HepG2 (cell line): ENCODE data around the gene VGF. TPM values are rescaled to one million over a fixed set of nuclear protein-coding genes. Genes with fewer than 3 reads are reported as not detected.

Experiments
- BRD4 ChIP-seq: sonication (generic); formaldehyde crosslinking; IDR thresholded peaks from 2 replicates; pipeline ENCODE4 v1.4.0; 2020; ENCODE audit warnings: missing genetic modification reagents
- CAMTA2 ChIP-seq: sonication (generic); formaldehyde crosslinking; IDR thresholded peaks from 2 replicates; pipeline ENCODE4 v1.4.0; 2020; ENCODE audit warnings: mild to moderate bottlenecking, missing genetic modification reagents, borderline replicate concordance
- HMG20B ChIP-seq: conservative IDR thresholded peaks from 2 replicates; pipeline ENCODE4 v1.6.1; 2016; ENCODE audit warnings: missing genetic modification reagents, missing compliant biosample characterization
- KAT2B ChIP-seq: fragments of 150-350 bp; IDR thresholded peaks from 2 replicates; pipeline ENCODE4 v1.6.1; 2014; ENCODE audit warnings: low read depth, low read length, borderline replicate concordance
- KDM4B ChIP-seq: sonication (generic); formaldehyde crosslinking; IDR thresholded peaks from 2 replicates; pipeline ENCODE4 v1.4.0; 2020; ENCODE audit warnings: missing genetic modification reagents
- KLF11 ChIP-seq: IDR thresholded peaks from 2 replicates; pipeline ENCODE4 v1.6.1; 2016; ENCODE audit warnings: missing compliant biosample characterization
- KLF13 ChIP-seq: sonication (generic); formaldehyde crosslinking; IDR thresholded peaks from 2 replicates; pipeline ENCODE4 v1.4.0; 2020; ENCODE audit warnings: mild to moderate bottlenecking, missing genetic modification reagents
- MEIS1 ChIP-seq: sonication (generic); formaldehyde crosslinking; IDR thresholded peaks from 2 replicates; pipeline ENCODE4 v1.9.0; 2021; ENCODE audit warnings: mild to moderate bottlenecking, missing genetic modification reagents, moderate library complexity, borderline replicate concordance
- MIER3 ChIP-seq: IDR thresholded peaks from 2 replicates; pipeline ENCODE4 v1.6.1; 2016; ENCODE audit warnings: missing compliant biosample characterization, borderline replicate concordance
- NCOA2 ChIP-seq: sonication (generic); formaldehyde crosslinking; IDR thresholded peaks from 2 replicates; pipeline ENCODE4 v1.8.0; 2022; ENCODE audit warnings: inconsistent platforms
- PATZ1 ChIP-seq: sonication (generic); formaldehyde crosslinking; IDR thresholded peaks from 2 replicates; pipeline ENCODE4 v1.4.0; 2020; ENCODE audit warnings: missing genetic modification reagents
- PHF5A ChIP-seq: IDR thresholded peaks from one replicate; pipeline ENCODE4 v1.6.1; 2018; ENCODE audit warnings: low read depth, missing genetic modification reagents; ENCODE audit not compliant: unreplicated experiment
- TEAD2 ChIP-seq: sonication (generic); formaldehyde crosslinking; IDR thresholded peaks from 2 replicates; pipeline ENCODE4 v1.9.0; 2021; ENCODE audit warnings: missing genetic modification reagents
- ZNF331 ChIP-seq: sonication (generic); formaldehyde crosslinking; IDR thresholded peaks from 2 replicates; pipeline ENCODE4 v1.4.0; 2020; ENCODE audit warnings: missing genetic modification reagents
- ZNF343 ChIP-seq: sonication (generic); formaldehyde crosslinking; IDR thresholded peaks from 2 replicates; pipeline ENCODE4 v1.4.0; 2020; ENCODE audit warnings: mild to moderate bottlenecking, missing genetic modification reagents
- ZNF562 ChIP-seq: sonication (generic); formaldehyde crosslinking; IDR thresholded peaks from 2 replicates; pipeline ENCODE4 v1.8.0; 2022; ENCODE audit warnings: missing genetic modification reagents, borderline replicate concordance
- ZNF678 ChIP-seq: sonication (generic); formaldehyde crosslinking; IDR thresholded peaks from 2 replicates; pipeline ENCODE4 v1.4.0; 2020; ENCODE audit warnings: mild to moderate bottlenecking, missing genetic modification reagents
- ZNF788 ChIP-seq: sonication (generic); formaldehyde crosslinking; IDR thresholded peaks from 2 replicates; pipeline ENCODE4 v1.5.0; 2020; ENCODE audit warnings: mild to moderate bottlenecking, missing genetic modification reagents, borderline replicate concordance
- polyA plus RNA-seq, 8 experiments: library from polyadenylated mRNA; depleted of rRNA in 3 of 8; stranded (reverse) in 7 of 8; unstranded in 1 of 8; fragments of >200 nt; fragmentation: Illumina TruSeq in 4 of 8; extraction: Trizol in 4 of 8; gene quantifications; 2 replicates each; pipeline versions ENCODE4 v1.2.1 to v1.2.3, GENCODE V29; 2011 to 2016; ENCODE audit warnings: low read depth in 4 of 8, missing spikeins in 1 of 8, mixed read lengths in 1 of 8; ENCODE audit not compliant: insufficient read depth in 1 of 8
- total RNA-seq, 5 experiments: library from RNA; depleted of rRNA; stranded (reverse); fragments of >200 nt; fragmentation: Illumina TruSeq; extraction: Trizol; gene quantifications; 2 replicates each; pipeline ENCODE4 v1.2.3, GENCODE V29; 2016; ENCODE audit warnings: low read depth in 1 of 5
- TF ChIP-seq, protein P1 (sequence below): sonication (generic); formaldehyde crosslinking; IDR thresholded peaks from 2 replicates; pipeline ENCODE4 v1.5.0; 2020; ENCODE audit warnings: missing genetic modification reagents
- TF ChIP-seq, protein P2 (sequence below): sonication (generic); formaldehyde crosslinking; IDR thresholded peaks from 2 replicates; pipeline ENCODE4 v1.8.0; 2022; ENCODE audit warnings: mild to moderate bottlenecking, missing genetic modification reagents; ENCODE audit not compliant: insufficient replicate concordance

VGF gene
- total and polyA plus RNA-seq, 2 of the 13 experiments (the other 11 are each of a cell fraction or from before 2014, with no cell fraction given), result 0.12 to 0.46 TPM

DNA sequence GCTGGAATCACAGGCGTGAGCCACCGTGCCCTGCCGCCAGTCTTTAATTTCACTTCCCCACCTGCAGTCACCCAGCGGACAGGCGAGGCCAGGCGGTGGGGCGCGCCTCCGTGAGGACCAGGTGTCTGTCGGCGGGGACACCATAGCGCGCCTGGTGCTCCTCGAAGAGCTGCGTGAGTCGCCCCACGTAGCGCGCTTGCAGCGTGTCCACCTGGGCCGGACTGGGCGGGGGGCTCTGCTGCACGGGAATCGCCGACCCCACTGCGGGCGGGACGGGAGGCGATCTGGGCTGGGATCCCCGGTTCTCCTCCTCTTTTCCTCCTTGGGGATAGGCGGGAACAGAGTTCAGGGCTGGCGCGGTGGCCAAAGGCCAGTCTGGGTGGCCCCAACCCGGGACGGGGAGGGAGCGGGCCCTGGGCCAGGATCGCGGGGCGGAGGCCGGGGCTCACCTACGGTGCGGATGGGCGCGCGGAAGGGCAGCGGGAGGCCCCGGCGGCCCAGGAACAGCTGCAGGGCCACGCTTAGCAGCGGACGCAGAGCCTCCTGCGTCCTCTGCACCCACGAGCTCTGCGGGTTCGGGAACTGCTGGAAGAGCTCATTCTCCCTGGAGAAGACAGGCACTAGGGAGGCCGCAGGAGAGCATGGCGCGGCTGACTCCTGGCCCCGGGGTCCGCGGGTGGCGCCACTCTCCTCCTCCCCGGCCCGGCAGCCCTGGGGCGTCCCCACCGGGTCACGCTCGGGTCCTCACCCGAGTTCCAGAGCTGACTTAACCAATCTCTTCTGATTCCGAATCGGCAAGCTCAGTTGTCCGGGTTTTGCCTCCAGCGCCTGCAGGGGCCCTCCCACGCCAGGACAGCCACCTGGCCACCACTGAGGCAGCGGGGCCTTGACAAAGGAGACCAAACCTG is 36.6 kb upstream of the VGF start (continued):
- TF ChIP-seq, protein P1, sequence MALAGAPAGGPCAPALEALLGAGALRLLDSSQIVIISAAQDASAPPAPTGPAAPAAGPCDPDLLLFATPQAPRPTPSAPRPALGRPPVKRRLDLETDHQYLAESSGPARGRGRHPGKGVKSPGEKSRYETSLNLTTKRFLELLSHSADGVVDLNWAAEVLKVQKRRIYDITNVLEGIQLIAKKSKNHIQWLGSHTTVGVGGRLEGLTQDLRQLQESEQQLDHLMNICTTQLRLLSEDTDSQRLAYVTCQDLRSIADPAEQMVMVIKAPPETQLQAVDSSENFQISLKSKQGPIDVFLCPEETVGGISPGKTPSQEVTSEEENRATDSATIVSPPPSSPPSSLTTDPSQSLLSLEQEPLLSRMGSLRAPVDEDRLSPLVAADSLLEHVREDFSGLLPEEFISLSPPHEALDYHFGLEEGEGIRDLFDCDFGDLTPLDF (CRISPR knock-in tag), result peak; percentile 37
- no peak for TF ChIP-seq ZNF343
- no peak; the same call in 1 of the 2 replicates for TF ChIP-seq NCOA2 (CRISPR knock-in tag)
- no peak for TF ChIP-seq MEIS1 (CRISPR knock-in tag)
- TF ChIP-seq ZNF331 (CRISPR knock-in tag), result no peak
- peak; percentile 85; the same call in 1 of the 2 replicates for TF ChIP-seq BRD4 (CRISPR knock-in tag)
- TF ChIP-seq PATZ1 (CRISPR knock-in tag), result peak; percentile 84
- no peak for TF ChIP-seq ZNF562 (CRISPR knock-in tag)
- TF ChIP-seq KLF13 (CRISPR knock-in tag), result no peak
- TF ChIP-seq HMG20B (CRISPR knock-in tag), result no peak
- TF ChIP-seq, protein P2, sequence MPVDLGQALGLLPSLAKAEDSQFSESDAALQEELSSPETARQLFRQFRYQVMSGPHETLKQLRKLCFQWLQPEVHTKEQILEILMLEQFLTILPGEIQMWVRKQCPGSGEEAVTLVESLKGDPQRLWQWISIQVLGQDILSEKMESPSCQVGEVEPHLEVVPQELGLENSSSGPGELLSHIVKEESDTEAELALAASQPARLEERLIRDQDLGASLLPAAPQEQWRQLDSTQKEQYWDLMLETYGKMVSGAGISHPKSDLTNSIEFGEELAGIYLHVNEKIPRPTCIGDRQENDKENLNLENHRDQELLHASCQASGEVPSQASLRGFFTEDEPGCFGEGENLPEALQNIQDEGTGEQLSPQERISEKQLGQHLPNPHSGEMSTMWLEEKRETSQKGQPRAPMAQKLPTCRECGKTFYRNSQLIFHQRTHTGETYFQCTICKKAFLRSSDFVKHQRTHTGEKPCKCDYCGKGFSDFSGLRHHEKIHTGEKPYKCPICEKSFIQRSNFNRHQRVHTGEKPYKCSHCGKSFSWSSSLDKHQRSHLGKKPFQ (CRISPR knock-in tag), result peak; percentile 48
- TF ChIP-seq MIER3 (CRISPR knock-in tag), result no peak
- no peak for TF ChIP-seq KAT2B
- no peak; the same call in 1 of the 2 replicates for TF ChIP-seq ZNF788 (CRISPR knock-in tag)
- no peak for TF ChIP-seq KLF11 (CRISPR knock-in tag)
- no peak for TF ChIP-seq KDM4B
- no peak; the same call in 1 of the 2 replicates for TF ChIP-seq ZNF678 (CRISPR knock-in tag)
- TF ChIP-seq CAMTA2 (CRISPR knock-in tag), result peak; percentile 81; the same call in 1 of the 2 replicates
- no peak for TF ChIP-seq TEAD2 (CRISPR knock-in tag)
- TF ChIP-seq PHF5A, result no peak
